Sigmoid colon (tissue), 7 donors: ENCODE data around the gene RARG. TPM values are rescaled to one million over a fixed set of nuclear protein-coding genes. Genes with fewer than 3 reads are reported as not detected.

Source experiments
- DNase-seq: peaks from one replicate; pipeline ENCODE4 v3.0.0-alpha.2; 2019
- H3K27ac ChIP-seq, 4 donors: fragments of 200-600 bp; sonication (generic); one replicate each; pipeline ENCODE4 v1.5.1; 2016 to 2019; ENCODE audit warnings: mild to moderate bottlenecking in 1 of 4
- H3K27me3 ChIP-seq, 3 donors: fragments of 200-600 bp; sonication (generic); one replicate each; pipeline ENCODE4 v1.5.1; 2019; ENCODE audit warnings: mild to moderate bottlenecking in 1 of 3
- H3K36me3 ChIP-seq, 4 donors: fragments of 200-600 bp; sonication (generic); one replicate each; pipeline ENCODE4 v1.5.1; 2016 to 2019
- H3K4me1 ChIP-seq, 4 donors: fragments of 200-600 bp; sonication (generic); one replicate each; pipeline ENCODE4 v1.5.1; 2017 to 2019
- H3K4me3 ChIP-seq, 4 donors: fragments of 200-600 bp; sonication (generic); one replicate each; pipeline ENCODE4 v1.5.1; 2017 to 2019; ENCODE audit warnings: mild to moderate bottlenecking in 2 of 4, moderate library complexity in 1 of 4
- H3K9me3 ChIP-seq, 4 donors: fragments of 200-600 bp in 3 of 4; sonication (generic) in 3 of 4; one replicate each; pipeline versions ENCODE4 v1.5.1 to v1.6.1; 2013 to 2019
- EP300 ChIP-seq, 4 donors: sonication (generic); formaldehyde crosslinking; IDR thresholded peaks; one replicate each; pipeline ENCODE4 v1.6.1; 2017; ENCODE audit warnings: antibody characterized with exemption in 4 of 4
- POLR2A ChIP-seq, 2 donors: fragments of 450-650 bp; IDR thresholded peaks; one replicate each; pipeline ENCODE4 v1.6.1; 2016; ENCODE audit warnings: antibody characterized with exemption in 2 of 2, mild to moderate bottlenecking in 2 of 2, moderate library complexity in 2 of 2
- POLR2AphosphoS5 ChIP-seq, 4 donors: sonication (generic); formaldehyde crosslinking; IDR thresholded peaks; one replicate each; pipeline ENCODE4 v1.6.1; 2017; ENCODE audit warnings: antibody characterized with exemption in 4 of 4
- WGBS, 2 donors: extraction: QIAGEN DNeasy Blood & Tissue Kit; methylation state at CpG; one replicate each; pipeline ENCODE4 v1.1.7; 2013; 5-methylcytosine and 5-hydroxymethylcytosine counted together
- intact Hi-C: fragments of 100-400 bp; cut with DNase I; formaldehyde crosslinking; loops from one replicate; pipeline ENCODE4 v1.15.1; 2023
- polyA plus RNA-seq, 3 donors: library from polyadenylated mRNA; stranded (reverse); fragments of 200-250 nt; gene quantifications; one replicate each; pipeline ENCODE4 v1.2.3, GENCODE V29; 2013
- total RNA-seq, 4 donors: library from RNA; depleted of rRNA; stranded (reverse); fragments of >200 nt; gene quantifications; one replicate each; pipeline ENCODE4 v1.1.0, GENCODE V29; 2016
- TF ChIP-seq, protein P1 (sequence below), 4 experiments: fragments of 450-650 bp in 3 of 4; fragments of 200-600 bp in 1 of 4; IDR thresholded peaks; one replicate each; pipeline ENCODE4 v1.5.1; 2016 to 2019; ENCODE audit warnings: antibody characterized with exemption in 4 of 4, mild to moderate bottlenecking in 3 of 4, moderate library complexity in 2 of 4
- donor health status: healthy with polysubstance abuse.
- donor health status: Bipolar disorder and iron deficiency.
- donor health status: healthy.

RARG gene
- total and polyA plus RNA-seq, 7 donors: 3.2 to 17.2 (median 10.3) TPM

DNA sequence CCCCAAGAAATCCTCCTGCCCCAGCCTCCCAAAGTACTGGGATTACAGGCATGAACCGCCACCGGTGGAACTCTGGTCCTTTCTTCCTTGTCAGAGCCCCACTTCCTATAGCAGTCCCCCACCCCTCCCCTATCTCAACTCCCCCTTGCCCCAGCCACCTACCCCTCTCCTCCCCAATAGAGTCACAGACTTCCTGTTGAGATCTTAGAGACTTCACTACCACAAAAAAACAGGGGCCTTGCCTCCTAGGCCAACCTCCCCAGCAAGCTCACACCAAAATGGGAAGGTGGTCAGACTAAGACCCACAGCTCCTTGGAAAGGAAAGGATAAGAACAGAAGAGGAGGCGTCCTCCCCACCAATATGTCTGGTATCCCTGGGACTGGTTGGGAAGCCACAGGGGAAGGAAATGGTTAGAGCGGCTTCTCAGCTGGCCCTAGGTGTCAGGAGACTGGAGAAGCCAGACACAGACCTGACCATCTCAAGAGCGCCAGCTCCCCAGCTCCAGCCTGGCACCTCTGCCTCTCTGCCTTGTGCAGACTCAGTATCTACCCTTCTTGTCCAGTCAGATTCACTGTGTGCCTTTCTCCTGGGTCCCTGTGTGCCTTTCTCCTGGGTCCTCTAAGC lies 33.4 kb downstream of the RARG start:
- WGBS, 2 donors: 62 to 81% methylated on average over 5 of the region's 5 CpGs
- Histone ChIP-seq H3K27ac (no peak overlapping the region), H3K27me3 (no peaks in the 10 kb centered on the region), H3K9me3 (no peaks in the 10 kb centered on the region), H3K4me1 (peaks cover 0 to 12% (median 10%) of the 10 kb centered on the region in 4 donors), H3K36me3 (no peaks in the 10 kb centered on the region), H3K4me3 (no peak overlapping the region)
- TF ChIP-seq POLR2A (IDR thresholded peaks at IDR 0.05) (no peak), EP300 (IDR thresholded peaks at IDR 0.05) (no peak), POLR2AphosphoS5 (IDR thresholded peaks at IDR 0.05) (no peak)
- TF ChIP-seq, protein P1, sequence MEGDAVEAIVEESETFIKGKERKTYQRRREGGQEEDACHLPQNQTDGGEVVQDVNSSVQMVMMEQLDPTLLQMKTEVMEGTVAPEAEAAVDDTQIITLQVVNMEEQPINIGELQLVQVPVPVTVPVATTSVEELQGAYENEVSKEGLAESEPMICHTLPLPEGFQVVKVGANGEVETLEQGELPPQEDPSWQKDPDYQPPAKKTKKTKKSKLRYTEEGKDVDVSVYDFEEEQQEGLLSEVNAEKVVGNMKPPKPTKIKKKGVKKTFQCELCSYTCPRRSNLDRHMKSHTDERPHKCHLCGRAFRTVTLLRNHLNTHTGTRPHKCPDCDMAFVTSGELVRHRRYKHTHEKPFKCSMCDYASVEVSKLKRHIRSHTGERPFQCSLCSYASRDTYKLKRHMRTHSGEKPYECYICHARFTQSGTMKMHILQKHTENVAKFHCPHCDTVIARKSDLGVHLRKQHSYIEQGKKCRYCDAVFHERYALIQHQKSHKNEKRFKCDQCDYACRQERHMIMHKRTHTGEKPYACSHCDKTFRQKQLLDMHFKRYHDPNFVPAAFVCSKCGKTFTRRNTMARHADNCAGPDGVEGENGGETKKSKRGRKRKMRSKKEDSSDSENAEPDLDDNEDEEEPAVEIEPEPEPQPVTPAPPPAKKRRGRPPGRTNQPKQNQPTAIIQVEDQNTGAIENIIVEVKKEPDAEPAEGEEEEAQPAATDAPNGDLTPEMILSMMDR (IDR thresholded peaks at IDR 0.05): no peak
- DNase-seq: no peak
- intact Hi-C loops: loop anchor here (5.0 kb wide), 1 partner anchor 131 kb away; no protein-coding TSS in a partner anchor

DNA sequence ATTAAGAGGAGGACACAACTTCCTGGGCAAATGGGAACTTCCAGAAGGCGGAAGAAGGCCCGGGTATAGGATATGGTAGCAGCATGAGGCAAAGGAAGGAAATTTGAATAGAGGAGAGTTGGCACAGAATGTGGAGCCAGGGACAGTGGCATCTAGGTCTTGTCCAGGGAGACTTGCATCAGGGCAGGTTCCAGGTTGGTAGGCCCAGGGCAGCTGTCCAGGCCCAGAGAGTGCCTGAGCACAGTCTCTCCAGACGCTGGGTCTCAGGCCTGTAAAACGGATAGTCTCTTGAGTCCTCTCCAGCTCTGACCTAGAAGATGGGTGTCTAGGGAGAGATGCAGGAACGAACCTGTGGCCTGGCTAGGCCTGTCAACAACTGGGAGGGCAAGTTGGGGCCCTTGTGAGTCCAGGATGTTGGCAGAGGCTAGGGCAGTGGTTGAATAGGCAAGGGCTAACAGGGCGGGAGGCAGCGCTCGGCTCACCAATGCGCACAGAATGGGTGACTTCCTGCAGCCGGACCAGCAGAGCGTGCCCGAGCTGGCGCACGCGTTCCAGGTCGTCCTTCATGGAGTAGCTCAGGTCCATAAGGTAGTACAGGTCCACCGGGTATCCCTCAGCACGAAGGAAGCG lies 34.9 kb downstream of the RARG start:
- intact Hi-C loops: loop anchor here (1.0 to 5.0 kb wide), 2 partner anchors 38 to 130 kb away; no protein-coding TSS in a partner anchor
- H3K27me3 ChIP-seq: no peaks in the 10 kb centered on the region
- H3K4me3 ChIP-seq: peak overlapping the region; percentile 2 to 39 (median 32)
- DNase-seq: peak; percentile 60
- H3K27ac ChIP-seq: no peak overlapping the region
- no peaks in the 10 kb centered on the region for H3K9me3 ChIP-seq
- H3K36me3 ChIP-seq: no peaks in the 10 kb centered on the region
- 83 to 84% methylated on average over 19 of the region's 19 CpGs for WGBS, 2 donors
- peaks cover 0 to 12% (median 10%) of the 10 kb centered on the region in 4 donors for H3K4me1 ChIP-seq
- no peak for TF ChIP-seq POLR2A (IDR thresholded peaks at IDR 0.05)
- no peak for TF ChIP-seq POLR2AphosphoS5 (IDR thresholded peaks at IDR 0.05)
- TF ChIP-seq, protein P1 (IDR thresholded peaks at IDR 0.05): no peak
- TF ChIP-seq EP300 (IDR thresholded peaks at IDR 0.05): no peak

DNA sequence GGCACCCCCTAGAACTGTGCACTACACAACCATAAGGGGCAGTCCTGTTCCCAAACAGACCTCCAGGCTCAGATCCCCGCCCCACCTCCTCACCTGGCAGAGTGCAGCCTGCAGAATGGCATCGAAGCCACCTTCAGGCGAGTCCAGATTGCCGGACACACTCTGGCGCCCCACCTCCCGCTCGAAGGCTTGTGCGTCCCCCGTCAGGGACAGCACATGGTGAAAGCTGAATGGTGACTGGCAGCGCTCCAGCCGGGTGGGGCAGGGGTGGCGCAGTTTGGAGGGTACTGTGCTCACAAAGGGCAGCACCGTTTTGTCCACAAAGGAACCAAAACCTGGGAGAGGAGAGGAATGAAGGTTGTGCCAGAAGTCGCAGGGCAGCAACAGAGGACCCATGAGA lies 35.5 kb downstream of the RARG start:
- TF ChIP-seq POLR2AphosphoS5 (IDR thresholded peaks at IDR 0.05): no peak
- no peak for TF ChIP-seq EP300 (IDR thresholded peaks at IDR 0.05)
- TF ChIP-seq, protein P1 (IDR thresholded peaks at IDR 0.05): no peak
- no peak for TF ChIP-seq POLR2A (IDR thresholded peaks at IDR 0.05)
- intact Hi-C loops: loop anchor here (5.0 kb wide), 1 partner anchor 129 kb away; no protein-coding TSS in a partner anchor
- DNase-seq: peak; percentile 63

DNA sequence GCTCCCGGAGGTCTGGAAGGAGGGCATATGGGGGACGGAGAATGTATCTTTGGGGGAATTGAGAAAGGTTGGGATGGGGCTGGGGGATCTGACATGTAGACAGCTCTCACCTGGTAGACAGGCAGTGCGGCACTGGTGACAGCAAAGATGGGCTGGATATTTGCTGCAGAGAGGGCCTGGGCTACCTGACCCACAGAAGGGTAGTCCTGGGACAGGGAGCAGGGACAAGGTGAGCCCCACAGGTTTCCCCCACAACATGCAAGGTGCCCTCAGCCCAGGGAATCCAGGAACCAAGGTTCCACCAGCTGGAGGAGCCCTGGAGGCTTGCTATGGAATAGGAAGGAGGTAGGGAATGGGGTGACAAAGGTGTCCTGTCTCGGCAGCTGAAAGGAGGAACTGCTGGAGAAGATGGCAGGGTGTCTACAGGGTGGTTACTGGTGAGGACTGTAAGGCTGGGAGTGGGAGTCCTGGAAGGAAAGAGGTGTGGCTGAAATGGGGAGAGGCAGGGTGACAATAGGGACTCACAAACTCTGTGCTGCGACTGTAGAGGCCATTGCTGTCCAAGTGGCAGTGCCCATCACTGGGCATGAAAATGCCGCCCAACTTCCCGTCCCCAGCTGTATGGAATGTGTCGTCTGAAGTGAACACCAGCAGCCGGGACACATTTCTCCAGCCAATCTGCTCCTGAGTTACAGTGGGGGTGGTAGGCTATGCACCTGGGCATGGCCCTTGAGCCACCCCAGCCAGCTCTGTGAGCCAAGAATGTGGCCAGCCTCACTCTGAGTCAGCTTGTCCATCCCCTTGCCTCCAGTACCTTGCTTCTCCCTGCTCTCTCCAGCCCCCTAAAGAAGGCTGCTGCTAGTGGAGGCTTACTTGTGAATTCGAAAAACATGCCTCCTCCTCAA lies 36.2 kb downstream of the RARG start:
- Histone ChIP-seq H3K4me1 (peaks cover 0 to 12% (median 10%) of the 10 kb centered on the region in 4 donors), H3K27ac (no peak overlapping the region), H3K36me3 (no peaks in the 10 kb centered on the region), H3K27me3 (no peaks in the 10 kb centered on the region), H3K9me3 (no peaks in the 10 kb centered on the region), H3K4me3 (no peak overlapping the region)
- intact Hi-C loops: loop anchor here (5.0 kb wide), 1 partner anchor 128 kb away; no protein-coding TSS in a partner anchor
- WGBS, 2 donors: 87 to 92% methylated on average over 10 of the region's 10 CpGs
- DNase-seq: peak; percentile 50
- no peak for TF ChIP-seq POLR2A (IDR thresholded peaks at IDR 0.05)
- no peak for TF ChIP-seq EP300 (IDR thresholded peaks at IDR 0.05)
- no peak for TF ChIP-seq POLR2AphosphoS5 (IDR thresholded peaks at IDR 0.05)
- TF ChIP-seq, protein P1 (IDR thresholded peaks at IDR 0.05): no peak

More for the DNA sequence above, 35.5 kb downstream of the RARG start:
- Histone ChIP-seq H3K36me3 (no peaks in the 10 kb centered on the region), H3K27ac (no peak overlapping the region), H3K27me3 (no peaks in the 10 kb centered on the region), H3K9me3 (no peaks in the 10 kb centered on the region), H3K4me1 (peaks cover 0 to 12% (median 10%) of the 10 kb centered on the region in 4 donors), H3K4me3 (no peak overlapping the region)
- WGBS, 2 donors: 31 to 83% methylated on average over 14 of the region's 14 CpGs
